ENCODE results near the gene HOXB4.

The HOXB4 gene

GRCh38 chr17:48601539-48602425, 23.6 kb upstream of the HOXB4 start:
- no peak for DNase-seq (ENCODE audit: low read depth in 2 of 2)

DNA sequence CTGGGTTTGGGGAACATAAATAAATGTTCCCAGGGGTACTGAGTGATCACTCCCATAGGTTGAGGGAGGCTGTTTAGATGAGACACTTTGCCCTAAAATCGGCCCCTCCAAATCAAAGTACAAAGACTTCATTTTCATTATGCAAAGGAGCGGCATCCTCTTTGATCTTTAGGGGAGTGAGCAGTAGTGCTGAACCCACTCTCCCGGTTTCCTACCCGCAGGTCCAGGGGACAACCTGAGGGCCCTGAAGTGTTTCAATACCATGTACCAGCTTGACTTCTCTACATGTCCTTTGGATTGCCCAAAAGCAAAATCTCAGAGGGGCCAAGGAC, 23.0 kb upstream of the HOXB4 start:
- DNase-seq (ENCODE audit: low read depth in 2 of 2) = no peak

DNA sequence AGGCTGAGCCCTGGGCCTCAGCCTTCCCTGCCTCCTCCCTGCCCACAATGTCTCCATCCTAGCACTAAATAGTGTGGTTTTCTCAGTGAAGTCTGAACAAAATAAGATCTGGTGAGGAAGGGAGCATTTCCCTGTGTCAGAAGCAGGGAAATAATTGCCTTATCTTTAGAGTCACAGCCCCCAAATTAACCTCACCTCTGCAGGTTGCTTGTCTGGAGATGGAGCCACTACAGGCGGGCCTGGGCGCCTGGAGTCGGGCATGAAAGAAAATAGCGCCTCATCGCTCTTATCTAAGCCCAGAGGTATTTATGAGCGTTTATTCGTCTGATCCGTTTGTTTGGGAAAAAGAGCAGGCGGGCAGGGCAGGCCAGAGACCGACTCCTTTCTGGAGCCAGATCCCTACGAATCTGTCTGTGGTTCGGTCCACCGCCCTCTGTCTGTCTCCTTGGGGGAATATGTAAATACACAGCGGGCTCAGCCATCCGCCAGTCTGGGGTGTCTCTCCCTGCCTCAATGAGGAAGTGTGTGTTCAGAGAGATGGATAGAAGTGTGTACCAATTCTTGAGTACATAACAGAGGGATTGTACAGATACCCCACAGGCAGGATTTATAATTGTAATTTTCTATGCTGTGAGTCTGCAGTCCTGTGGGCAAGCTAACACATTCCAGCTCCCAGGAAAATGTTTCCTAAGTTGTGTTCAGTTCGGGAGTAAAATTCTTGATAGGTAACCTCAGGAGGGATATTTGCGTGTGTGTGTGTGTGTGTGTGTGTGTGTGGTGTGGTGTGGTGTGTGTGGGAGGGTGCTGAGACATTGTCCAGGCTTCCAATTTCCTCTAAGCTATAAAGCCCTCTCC, 22.3 kb upstream of the HOXB4 start:
- no peak for DNase-seq (ENCODE audit: low read depth in 2 of 2)

DNA sequence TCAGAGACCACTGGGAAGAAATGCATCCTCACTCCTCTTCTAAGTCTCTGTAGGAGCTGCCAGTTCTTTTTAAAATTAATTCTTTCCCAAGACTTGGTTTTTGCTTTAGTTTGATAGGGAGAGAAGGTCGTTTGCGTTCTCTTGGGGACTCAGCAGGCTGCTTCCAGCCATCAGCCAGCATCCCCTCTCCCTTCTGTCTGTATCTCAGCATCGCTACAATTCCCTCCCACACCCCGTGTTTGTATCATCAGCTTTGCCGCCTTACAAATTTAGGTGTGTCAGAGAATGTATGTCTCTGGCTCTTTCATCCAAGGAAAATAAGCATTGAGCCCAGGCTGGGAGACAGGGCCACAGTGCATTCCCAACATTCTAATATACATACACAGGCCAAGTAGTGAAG, 21.2 kb upstream of the HOXB4 start:
- no peak for DNase-seq (ENCODE audit: low read depth in 2 of 2)

DNA sequence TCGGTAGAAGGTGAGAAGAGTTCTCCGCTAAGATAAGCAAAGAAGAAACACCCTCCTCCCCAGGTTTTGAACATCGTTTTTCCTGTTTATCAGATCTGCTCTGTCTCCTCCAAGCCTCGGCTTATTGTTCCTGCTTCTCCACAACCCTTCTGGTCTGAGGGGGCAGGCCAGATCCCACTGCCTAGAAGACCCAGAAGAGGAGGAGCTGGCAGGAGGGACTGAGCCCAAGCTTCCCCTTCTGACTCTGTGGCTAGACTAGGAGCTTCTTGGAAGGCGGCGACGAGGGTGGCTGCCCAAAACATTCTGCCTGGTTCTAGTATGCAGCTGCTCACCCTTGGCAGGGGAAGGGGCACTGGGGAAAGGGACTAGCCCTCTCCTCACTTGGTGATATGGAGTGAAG, 20.6 kb upstream of the HOXB4 start:
- no peak for DNase-seq (ENCODE audit: low read depth in 2 of 2)

- DNase-seq (ENCODE audit: low read depth in 2 of 2) = no peak
Measured at GRCh38 chr17:48597778-48598631, 19.9 kb upstream of the HOXB4 start.

DNA sequence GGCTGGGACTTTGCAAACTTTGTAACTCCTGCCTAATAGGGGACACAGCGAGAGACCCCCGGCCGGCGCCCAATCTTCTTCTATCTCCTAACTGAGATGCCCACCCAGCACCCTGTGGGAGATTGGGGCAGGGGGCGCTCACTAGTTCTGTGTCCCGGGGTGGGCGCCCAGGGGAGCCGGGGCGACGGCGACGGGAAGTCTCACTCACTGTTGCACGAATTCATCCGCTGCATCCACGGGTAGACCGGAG, 19.3 kb upstream of the HOXB4 start:
- DNase-seq (ENCODE audit: low read depth in 2 of 2) = no peak

DNA sequence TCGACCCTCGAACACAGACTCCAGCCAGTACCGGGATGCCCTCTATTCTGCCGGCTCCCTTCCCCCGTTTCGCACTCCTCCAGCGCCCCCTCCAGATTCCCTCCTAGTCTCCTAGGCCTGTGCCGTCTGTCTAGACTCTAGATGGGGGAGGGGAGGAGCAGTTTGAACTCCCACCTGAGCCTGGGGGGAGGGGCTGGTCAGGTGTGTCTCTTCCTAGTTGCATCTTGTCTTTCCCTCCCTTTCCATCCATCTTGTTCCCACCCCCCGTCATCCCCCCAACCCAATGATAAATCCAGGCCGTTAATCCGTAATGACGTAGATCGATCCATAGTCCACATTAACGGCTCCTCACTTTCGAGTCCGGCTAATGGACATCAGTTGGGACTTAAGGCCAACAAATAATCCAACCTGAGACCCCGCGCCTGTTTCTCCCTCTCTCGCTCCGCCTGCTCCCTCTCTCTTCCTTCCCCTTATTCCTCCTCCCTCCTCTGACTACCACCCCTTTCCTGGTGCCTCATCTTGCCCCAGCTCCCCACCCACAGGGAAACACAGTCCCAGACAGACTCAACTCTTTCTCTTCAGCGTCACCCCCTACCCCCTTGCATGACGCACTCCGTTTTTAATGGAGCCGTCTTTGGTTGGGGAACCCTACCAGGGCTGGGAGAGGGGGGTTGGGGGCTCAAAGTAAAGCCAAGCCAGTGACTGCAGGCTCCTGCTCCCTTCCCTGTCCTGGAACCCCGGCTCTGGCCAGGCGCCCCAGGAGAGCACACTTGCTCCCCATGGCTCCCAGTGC, 18.8 kb upstream of the HOXB4 start:
- DNase-seq (ENCODE audit: low read depth in 2 of 2) = no peak

DNA sequence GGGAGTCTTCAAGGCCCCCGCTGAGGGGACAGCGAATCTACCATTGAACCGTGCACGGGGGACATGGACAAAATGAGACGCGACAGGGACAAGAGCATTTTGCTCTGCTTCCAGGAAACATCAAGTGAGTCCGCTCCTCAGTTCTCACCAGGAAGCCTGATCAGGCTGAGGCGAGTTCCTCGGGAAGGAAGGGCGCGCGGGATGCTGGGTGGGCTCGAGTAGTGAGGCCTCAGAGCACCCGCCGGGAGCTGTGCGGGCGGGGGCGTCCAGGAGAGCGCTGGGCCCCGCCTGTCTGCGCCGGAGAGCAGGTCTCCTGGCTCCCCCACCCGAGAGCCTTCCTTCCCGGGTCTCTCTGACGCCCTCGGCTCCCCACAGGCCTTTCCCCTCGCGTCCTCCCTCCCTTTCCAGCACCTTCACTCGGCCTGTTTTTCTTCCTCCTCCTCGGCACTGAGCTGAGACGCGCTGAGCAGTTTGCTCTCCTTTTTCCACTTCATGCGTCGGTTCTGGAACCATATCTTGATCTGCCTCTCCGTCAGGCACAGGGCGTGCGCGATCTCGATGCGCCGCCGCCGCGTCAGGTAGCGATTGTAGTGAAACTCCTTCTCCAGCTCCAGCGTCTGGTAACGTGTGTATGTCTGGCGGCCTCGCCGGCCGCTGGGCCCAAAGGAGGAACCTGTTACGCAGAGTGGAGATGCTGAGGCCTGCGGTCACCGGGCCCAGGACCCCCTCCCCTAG, 18.0 kb upstream of the HOXB4 start:
- DNase-seq (ENCODE audit: low read depth in 2 of 2) = no peak

DNA sequence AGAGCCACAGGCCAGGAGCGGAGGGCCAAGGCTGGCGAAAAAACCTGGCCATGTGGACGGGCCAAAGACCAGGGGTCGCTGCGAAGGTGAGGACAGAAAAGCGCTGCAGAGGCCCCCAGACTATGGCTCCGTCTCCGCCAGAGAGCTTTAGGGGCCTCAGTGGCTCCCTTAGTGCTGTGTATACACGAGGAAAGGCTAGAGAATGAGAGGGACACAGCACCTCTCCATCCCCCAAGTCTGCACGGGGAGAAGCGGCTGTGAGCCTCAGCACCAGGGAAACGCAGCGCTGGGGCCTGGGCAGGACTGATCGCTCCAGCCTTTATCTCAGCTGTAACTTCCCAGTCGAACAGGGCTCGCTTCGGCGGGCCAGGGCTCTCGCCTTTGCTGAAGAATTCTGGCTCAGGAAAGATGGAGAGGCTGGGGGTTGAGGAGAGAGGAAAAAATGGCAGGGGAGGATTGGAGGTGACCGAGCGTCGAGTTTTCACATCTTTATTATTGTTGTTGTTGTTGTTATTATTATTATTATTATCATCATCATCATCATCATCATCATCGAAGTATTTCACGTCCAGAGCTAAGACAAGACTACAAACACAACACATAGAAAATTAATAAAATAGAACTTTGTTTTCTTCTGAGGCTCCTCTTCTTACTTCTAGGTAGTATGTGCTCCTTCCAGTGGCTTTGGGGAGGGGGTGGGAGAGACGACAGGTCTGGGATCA, 17.3 kb upstream of the HOXB4 start:
- DNase-seq (ENCODE audit: low read depth in 2 of 2) = no peak

- no peak for DNase-seq (ENCODE audit: low read depth in 2 of 2)
Measured at GRCh38 chr17:48594538-48595277, 16.6 kb upstream of the HOXB4 start.

- DNase-seq (ENCODE audit: low read depth in 2 of 2) = peak; percentile 60 to 76
Measured at GRCh38 chr17:48593840-48594537, 15.8 kb upstream of the HOXB4 start.

- DNase-seq (ENCODE audit: low read depth in 2 of 2) = no peak
Measured at GRCh38 chr17:48593126-48593829, 15.1 kb upstream of the HOXB4 start, which contains the start of gene HOXB5. Gene HOXB5 (minus strand): TSS chr17:48593779. CDS start chr17:48593682, 97 bp downstream.

- DNase-seq (ENCODE audit: low read depth in 2 of 2) = no peak
Measured at GRCh38 chr17:48592577-48592976, 14.4 kb upstream of the HOXB4 start.

DNA sequence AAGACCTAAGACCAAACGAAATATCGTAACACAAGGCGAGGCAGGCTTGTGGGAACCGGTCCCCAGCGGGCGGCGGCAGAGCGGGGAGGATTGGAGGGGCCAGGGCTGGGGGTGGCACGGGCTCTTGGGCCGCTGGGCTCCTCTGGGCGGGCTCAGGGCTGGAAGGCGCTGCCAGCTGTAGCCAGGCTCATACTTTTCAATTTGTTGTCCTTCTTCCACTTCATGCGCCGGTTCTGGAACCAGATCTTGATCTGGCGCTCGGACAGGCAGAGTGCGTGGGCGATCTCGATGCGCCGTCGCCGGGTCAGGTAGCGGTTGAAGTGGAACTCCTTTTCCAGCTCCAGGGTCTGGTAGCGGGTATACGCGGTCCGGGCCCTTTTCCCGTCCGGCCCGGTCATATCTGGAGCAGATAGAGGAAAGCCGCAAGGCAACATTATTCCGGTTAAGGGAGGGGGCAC, 13.9 kb upstream of the HOXB4 start:
- DNase-seq (ENCODE audit: low read depth in 2 of 2) = no peak

DNA sequence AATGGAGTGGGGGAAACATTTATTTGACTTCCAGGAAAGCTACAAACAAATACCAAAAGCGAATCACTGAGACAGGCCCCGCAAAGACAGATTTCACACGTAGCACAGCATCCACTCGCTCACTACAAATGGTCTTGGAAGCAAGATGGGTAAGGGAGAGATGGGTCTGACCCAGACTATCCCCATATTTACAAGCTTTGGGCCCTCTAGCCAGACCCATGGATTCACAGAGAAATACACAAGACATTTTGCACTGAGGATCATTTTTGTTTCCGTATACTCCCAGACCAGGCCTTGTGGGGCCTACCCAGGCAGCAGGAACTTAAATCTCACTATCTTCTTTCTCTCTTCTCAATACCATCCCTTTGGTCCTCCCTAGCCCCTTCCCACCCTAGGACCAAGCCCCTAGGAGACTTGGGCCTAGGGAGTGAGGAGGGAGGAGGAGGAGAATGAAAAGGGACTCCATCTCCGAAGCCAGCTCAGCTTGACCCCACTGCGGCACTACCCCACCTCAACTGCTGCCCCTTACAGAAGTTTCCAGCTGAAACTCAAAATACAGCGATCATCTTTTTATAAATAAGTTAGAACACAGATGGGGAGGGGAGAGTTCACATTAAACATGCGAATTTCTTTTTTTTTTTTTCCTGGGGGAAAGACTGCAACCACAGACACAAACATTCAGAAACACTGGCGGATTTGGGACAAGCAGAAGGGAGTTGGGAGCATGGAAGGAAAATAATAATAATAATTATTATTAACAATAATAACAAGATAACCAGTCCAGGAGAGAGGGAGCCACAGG, 13.3 kb upstream of the HOXB4 start:
- DNase-seq (ENCODE audit: low read depth in 2 of 2) = no peak

DNA sequence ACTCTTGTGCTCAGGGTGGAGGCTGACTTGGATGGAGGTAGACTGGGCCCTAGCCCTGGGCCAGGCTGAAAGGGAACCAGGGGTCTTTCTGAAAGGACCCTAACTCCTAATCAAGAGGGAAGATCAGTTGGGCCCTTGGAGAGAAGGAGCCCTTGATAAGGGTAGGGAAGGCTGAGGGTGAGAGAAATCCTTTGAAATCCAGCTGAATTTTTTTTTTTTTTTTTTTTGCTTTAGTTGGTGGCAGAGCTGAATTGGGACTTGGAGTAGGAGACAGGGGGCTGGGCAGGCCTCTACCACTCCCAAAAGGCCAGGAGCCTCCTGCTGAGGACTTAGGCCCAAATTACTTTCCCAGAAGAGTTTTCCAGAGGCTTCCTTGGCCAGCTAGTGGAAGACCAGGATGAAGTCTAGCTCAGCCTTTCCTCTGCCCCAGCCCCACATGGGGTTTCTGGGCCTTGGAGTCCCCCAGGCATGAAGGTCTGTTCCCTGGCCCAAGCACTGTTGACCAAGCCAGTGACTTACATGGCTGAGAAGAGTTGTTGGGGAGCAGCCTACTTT, 12.5 kb upstream of the HOXB4 start:
- no peak for DNase-seq (ENCODE audit: low read depth in 2 of 2)

Measured in stimulated activated CD4-positive, alpha-beta T cell treated with anti-CD3 and anti-CD28 coated beads, Interleukin-1b, Interleukin-23, amount 100 ng/mL, for 1 hour (primary cell).